Duodenal mucosa (tissue), 2 donors: Measurements from ENCODE around the gene NCAN.

ENCODE experiments used
- H3K27ac ChIP-seq: one replicate; pipeline ENCODE4 v1.7.0; 2013; ENCODE audit warnings: low read depth, low read length
- H3K27me3 ChIP-seq, 2 donors: one replicate each; pipeline ENCODE4 v1.7.0; 2013; ENCODE audit warnings: low read length in 2 of 2, control low read depth in 1 of 2; ENCODE audit not compliant: insufficient read depth in 2 of 2, control insufficient read depth in 1 of 2
- H3K36me3 ChIP-seq, 2 donors: one replicate each; pipeline ENCODE4 v1.7.0; 2013; ENCODE audit warnings: low read length in 2 of 2, control low read depth in 1 of 2; ENCODE audit not compliant: insufficient read depth in 2 of 2, control insufficient read depth in 1 of 2
- H3K4me1 ChIP-seq, 2 donors: one replicate each; pipeline ENCODE4 v1.7.0; 2013; ENCODE audit warnings: low read length in 2 of 2, control low read depth in 1 of 2; ENCODE audit not compliant: insufficient read depth in 2 of 2, control insufficient read depth in 1 of 2
- H3K4me3 ChIP-seq, 2 donors: one replicate each; pipeline ENCODE4 v1.7.0; 2013; ENCODE audit warnings: low read length in 2 of 2, low read depth in 1 of 2
- H3K9ac ChIP-seq, 2 donors: one replicate each; pipeline ENCODE4 v1.7.0; 2013; ENCODE audit warnings: low read length in 2 of 2, low read depth in 1 of 2
- H3K9me3 ChIP-seq, 2 donors: one replicate each; pipeline ENCODE4 v1.7.0; 2013; ENCODE audit warnings: low read length in 2 of 2, control low read depth in 1 of 2; ENCODE audit not compliant: control insufficient read depth in 1 of 2

Gene NCAN

DNA sequence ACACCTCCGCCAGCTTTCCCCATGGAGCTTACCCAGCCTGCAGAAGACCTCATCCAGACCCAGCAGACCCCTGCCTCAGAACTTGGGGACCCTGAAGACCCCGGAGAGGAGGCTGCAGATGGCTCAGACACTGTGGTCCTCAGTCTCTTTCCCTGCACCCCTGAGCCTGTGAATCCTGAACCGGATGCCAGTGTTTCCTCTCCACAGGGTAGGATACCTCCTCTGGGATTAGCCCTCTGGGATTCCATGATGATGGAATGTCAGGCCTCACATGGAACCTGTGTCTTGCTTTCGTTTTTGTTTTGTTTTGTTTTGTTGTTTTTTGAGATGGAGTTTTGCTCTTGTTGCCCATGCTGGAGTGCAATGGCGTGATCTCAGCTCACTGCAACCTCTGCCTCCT, 17.8 kb upstream of the NCAN start:
- Histone ChIP-seq H3K36me3 (peaks cover 9 to 17% of the 10 kb centered on the region in 2 donors), H3K9me3 (no peaks in the 10 kb centered on the region), H3K4me1 (peaks cover 5 to 28% of the 10 kb centered on the region in 2 donors), H3K27ac (peak overlapping the region; percentile 25), H3K27me3 (no peaks in the 10 kb centered on the region), H3K9ac (peak overlapping the region in 1 of 2 donors; percentile 18), H3K4me3 (peak overlapping the region; percentile 21 to 29)

DNA sequence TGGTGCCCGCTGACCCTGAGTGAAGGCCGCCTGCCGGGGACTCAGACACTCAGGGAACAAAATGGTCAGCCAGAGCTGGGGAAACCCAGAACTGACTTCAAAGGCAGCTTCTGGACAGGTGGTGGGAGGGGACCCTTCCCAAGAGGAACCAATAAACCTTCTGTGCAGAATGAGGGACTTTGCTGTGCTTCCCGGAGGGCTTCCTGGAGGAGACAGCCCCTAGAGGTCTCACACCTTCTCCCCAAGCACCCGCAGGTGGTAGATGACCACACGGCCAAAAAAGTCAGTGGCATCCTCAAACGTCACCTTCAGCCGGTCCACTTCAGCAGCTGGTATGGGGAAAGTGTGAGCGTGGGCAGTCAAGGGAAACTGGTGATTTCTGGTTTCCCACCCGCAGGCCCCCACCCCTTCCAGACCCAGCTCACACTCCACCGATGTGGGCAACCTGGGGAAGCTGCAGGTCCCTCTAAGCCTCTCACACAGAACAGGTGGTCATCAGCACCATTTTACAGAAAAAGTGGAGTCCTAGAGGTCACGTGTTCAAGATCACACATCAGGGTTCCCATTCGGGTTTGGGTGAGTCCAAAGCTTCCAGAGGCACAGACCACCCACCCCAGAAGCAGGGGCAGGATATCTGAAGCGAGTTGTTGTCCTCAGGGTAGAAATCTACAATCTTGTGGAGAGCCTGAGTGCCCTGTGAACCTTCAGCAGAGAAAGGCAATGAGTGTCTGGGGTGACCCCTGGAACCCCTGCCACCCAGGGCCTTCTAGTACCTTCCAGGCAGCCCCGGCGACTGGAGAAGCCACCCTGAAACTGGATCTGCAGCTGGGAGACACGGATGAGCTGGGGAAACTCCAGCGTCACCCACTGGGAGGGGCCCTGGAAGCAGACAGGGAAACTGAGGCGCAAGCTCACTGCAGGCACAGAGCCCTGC, 9.8 kb upstream of the NCAN start:
- peak overlapping the region; percentile 86 to 94 for H3K4me3 ChIP-seq
- no peak overlapping the region for H3K27ac ChIP-seq
- H3K4me1 ChIP-seq = peaks cover 10 to 17% of the 10 kb centered on the region in 2 donors
- H3K9ac ChIP-seq = peak overlapping the region; percentile 82 to 85
- H3K27me3 ChIP-seq = no peaks in the 10 kb centered on the region
- H3K9me3 ChIP-seq = no peaks in the 10 kb centered on the region
- peaks cover 13 to 27% of the 10 kb centered on the region in 2 donors for H3K36me3 ChIP-seq

GRCh38 chr19:19202707-19203011, 9.1 kb upstream of the NCAN start:
- Histone ChIP-seq H3K27me3 (no peaks in the 10 kb centered on the region), H3K9ac (peak overlapping the region; percentile 82 to 85), H3K36me3 (peaks cover 13 to 23% of the 10 kb centered on the region in 2 donors), H3K4me1 (peaks cover 10 to 17% of the 10 kb centered on the region in 2 donors), H3K4me3 (peak overlapping the region; percentile 86 to 94), H3K27ac (no peak overlapping the region), H3K9me3 (peaks cover 0 to under 1% of the 10 kb centered on the region in 2 donors)

DNA sequence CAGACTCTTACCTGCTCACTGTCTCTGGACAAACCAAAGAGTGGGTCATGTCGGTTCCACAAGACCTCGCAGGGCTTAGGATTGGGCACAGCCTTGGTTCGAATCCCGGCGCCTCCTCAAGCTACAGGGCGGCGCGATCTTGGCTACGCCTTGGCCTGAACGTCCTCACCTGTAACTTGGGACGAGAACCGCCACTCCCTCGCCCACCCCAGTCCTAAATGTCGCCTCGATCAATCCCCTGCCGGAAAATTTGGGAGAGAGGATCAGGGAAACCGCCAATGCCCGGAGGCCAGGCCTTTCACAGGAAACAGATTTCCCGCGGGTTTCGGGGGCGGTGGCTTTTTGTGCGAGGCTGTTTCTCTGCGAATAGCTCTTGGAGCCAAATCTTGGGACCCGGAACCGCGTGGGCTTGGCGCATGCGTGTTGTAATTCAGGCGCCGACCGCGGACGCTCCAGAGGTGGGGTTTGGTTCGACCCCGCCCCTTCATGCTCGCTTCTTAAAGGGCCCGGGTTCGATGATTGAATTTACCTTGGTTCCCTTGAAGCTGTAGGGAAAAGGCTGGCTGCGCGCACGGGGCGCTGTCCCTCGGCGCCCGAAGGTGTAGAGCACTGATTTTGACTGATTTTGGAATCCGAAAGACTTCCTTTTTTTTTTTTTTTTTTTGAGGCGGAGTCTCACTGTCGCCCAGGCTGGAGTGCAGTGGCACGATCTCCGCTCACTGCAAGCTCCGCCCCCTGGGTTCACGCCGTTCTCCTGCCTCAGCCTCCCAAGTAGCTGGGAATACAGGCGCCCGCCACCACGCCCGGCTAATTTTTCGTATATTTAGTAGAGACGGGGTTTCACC, 8.5 kb upstream of the NCAN start, which contains the start of gene NR2C2AP:
Gene NR2C2AP (minus strand): TSS at position 403 of the 845 bp plus-strand sequence. CDS start 354 bp downstream, at position 49.
- Histone ChIP-seq H3K9ac (peak within 1 kb of the TSS; percentile 82 to 85), H3K4me3 (peak within 1 kb of the TSS; percentile 86 to 94), H3K9me3 (peaks cover 0 to 3% of the 10 kb centered on the region in 2 donors), H3K4me1 (peaks cover 10 to 17% of the 10 kb centered on the region in 2 donors), H3K27ac (no peak within 1 kb of the TSS), H3K27me3 (no peaks in the 10 kb centered on the region), H3K36me3 (peaks cover 11 to 20% of the 10 kb centered on the region in 2 donors)

DNA sequence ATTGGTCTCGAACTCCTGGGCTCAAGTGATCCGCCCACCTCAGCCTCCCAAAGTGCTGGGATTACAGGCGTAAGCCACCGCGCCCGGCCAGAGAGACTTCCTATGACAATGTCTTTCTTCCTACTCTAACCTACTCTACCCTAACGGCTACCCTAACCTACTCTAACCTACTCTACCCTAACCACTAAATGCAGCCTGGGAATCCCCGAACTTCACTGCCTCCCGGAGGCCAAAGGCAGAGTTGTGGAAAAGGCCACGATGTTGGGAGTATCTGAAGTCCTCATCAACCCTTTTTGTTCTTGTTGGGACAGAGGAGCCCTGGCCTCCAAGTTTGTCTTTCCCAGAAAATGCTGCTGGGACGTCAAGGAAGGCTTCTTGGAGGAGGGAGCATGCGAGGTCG, 7.6 kb upstream of the NCAN start:
- H3K4me3 ChIP-seq = no peak overlapping the region
- H3K9me3 ChIP-seq = peaks cover 0 to 3% of the 10 kb centered on the region in 2 donors
- H3K9ac ChIP-seq = no peak overlapping the region
- H3K27ac ChIP-seq = no peak overlapping the region
- H3K36me3 ChIP-seq = peaks cover 1 to 11% of the 10 kb centered on the region in 2 donors
- peaks cover 0 to under 1% of the 10 kb centered on the region in 2 donors for H3K27me3 ChIP-seq
- peaks cover 10 to 17% of the 10 kb centered on the region in 2 donors for H3K4me1 ChIP-seq

DNA sequence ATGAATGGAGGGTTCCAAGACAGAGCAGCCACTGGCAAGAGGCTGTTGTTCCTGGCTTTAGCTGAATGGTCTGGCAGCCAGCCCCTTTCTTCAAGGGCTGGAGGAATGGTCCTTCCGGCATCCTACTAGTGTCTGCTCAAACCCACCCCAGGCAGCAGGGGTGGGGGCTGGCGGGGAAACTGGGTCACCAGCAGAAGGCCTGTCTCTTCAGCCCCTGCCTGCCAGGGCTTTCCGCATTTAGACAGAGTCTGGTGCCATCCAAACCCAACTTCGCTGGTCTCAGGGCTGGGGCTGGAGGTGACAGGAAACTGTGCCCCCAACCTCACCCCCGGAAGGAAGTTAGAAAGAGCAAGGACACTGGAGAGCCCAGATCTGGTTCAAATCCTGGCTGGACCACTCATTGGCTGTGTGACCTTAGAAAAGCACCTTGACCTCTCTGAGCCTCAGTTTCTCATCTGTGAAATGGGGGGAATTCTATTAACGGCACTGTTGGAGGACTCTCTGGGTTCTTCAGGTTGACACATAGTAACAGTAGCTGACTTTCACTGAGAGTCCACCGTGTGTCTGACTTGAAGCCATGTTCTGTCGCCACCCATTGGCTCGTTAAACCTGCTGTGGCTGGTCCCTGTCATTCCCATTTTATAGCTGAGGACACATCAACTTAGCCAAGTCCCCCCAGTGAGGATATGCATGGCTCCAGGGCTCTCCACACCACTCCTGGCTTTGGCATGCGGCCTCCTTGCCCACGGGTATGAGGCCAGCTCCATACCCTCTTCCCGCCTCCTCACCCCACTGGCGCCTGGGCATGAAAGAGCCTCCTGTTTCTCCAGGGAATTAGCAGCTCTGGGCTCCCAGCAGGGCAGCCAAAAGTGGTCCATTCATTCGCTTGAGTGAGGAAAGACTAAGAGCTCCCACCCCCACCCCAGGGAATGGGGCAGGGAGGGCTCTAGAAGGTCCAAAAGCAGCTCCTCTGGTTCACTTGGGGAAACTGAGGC, 6.0 kb upstream of the NCAN start:
- H3K4me3 ChIP-seq = no peak overlapping the region
- peaks cover 10 to 17% of the 10 kb centered on the region in 2 donors for H3K4me1 ChIP-seq
- peaks cover 0 to 3% of the 10 kb centered on the region in 2 donors for H3K9me3 ChIP-seq
- H3K27ac ChIP-seq = no peak overlapping the region
- no peak overlapping the region for H3K9ac ChIP-seq
- peaks cover 0 to 6% of the 10 kb centered on the region in 2 donors for H3K36me3 ChIP-seq
- H3K27me3 ChIP-seq = peaks cover 0 to 4% of the 10 kb centered on the region in 2 donors

- Histone ChIP-seq H3K9me3 (peaks cover 0 to 3% of the 10 kb centered on the region in 2 donors), H3K4me1 (peaks cover 10 to 11% of the 10 kb centered on the region in 2 donors), H3K9ac (no peak overlapping the region), H3K36me3 (no peaks in the 10 kb centered on the region), H3K4me3 (no peak overlapping the region), H3K27me3 (peaks cover 8 to 12% of the 10 kb centered on the region in 2 donors), H3K27ac (no peak overlapping the region)
These were observed 4.8 kb upstream of the NCAN start for GRCh38 chr19:19206938-19207337.

DNA sequence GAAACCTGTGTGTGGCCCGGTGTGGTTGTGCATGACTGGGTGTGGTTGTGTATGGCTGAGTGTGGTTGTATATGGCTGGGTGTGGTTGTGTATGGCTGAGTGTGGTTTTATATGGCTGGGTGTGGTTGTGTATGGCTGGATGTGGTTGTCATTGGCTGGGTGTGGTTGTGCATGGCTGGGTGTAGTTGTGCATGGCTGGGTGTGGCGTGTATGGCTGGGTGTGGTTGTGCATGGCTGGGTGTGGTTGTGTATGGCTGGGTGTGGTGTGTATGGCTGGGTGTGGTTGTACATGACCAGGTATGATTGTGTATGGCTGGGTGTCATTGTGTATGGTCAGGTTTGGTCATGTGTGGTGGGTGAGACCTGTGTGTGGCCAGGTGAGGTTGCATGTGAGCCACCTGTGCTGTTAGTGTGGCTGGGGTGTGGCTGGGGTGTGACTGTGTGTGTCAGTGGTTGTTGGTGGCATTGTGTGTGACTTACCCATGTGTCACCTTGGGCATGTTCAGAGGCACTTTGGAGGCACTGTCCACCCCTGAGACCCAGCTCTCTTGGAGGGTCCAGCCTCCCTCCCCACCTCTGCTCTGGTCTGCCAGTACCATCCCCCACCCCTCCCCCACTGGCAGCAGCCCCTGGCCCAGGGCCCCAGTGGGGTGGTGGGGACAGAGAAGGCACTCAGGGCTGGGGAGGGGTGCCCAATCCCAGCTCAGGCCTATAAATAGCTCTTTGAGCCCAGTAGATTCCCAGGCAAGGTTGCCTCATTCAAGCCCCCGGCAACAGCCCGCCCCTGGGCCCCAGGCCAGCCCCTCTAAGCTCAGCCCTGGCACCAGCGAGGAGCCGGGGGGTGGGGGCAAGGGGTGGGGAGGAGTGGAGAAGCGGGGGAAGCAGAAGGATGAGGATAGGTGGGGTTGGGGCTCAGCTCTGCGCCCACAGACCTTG, 3.9 kb upstream of the NCAN start:
- H3K9me3 ChIP-seq = peaks cover 0 to 3% of the 10 kb centered on the region in 2 donors
- no peak overlapping the region for H3K27ac ChIP-seq
- no peak overlapping the region for H3K4me3 ChIP-seq
- no peaks in the 10 kb centered on the region for H3K36me3 ChIP-seq
- no peak overlapping the region for H3K9ac ChIP-seq
- H3K27me3 ChIP-seq = peaks cover 18% of the 10 kb centered on the region in 2 donors
- peaks cover under 1 to 1% of the 10 kb centered on the region in 2 donors for H3K4me1 ChIP-seq
